GM21529 (cell line): ENCODE results near the gene SPATA20.

Source experiments
- ATAC-seq: cut with Tn5 transposase; IDR thresholded peaks from one replicate; pipeline ENCODE4 v1.9.1; 2021; ENCODE audit not compliant: unreplicated experiment

Gene SPATA20

DNA sequence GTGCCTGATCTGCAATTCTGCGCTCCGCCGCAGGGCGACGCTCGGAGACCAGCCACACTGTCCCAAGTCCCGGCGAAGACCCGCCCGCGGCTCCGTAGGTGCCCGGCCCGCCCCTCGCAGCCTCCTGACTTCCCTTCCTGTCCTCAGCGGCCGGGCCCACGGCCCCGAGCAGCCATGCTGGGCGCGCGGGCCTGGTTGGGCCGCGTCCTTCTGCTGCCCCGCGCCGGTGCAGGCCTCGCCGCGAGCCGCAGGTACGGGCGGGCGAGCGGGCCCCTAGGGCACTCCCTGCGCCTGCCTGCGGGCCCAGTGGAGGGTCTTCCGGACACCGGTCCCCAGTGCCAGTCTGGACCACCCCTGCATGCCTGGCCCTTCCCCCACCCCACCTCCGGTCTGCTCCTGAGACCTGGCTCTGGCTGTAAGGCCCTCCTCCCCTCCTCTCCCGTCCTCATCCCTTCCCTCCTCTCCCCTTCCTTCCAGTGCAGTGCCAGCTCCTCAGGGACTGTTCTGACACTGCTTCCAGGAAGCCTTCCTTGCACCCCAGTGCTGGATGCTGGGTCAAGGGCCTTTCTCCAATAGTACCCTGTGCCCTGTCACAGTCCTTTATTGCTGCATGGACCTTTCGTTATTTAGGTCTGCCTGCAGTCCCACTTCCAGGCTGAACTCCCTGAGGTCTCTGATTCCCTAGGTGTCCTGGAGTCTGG is at the start of gene SPATA20:
Gene SPATA20, plus strand, starts transcription at position 140 of the 701 bp plus-strand sequence. Its CDS starts 35 bp downstream, at position 175.
- ATAC-seq: peak; percentile 77

DNA sequence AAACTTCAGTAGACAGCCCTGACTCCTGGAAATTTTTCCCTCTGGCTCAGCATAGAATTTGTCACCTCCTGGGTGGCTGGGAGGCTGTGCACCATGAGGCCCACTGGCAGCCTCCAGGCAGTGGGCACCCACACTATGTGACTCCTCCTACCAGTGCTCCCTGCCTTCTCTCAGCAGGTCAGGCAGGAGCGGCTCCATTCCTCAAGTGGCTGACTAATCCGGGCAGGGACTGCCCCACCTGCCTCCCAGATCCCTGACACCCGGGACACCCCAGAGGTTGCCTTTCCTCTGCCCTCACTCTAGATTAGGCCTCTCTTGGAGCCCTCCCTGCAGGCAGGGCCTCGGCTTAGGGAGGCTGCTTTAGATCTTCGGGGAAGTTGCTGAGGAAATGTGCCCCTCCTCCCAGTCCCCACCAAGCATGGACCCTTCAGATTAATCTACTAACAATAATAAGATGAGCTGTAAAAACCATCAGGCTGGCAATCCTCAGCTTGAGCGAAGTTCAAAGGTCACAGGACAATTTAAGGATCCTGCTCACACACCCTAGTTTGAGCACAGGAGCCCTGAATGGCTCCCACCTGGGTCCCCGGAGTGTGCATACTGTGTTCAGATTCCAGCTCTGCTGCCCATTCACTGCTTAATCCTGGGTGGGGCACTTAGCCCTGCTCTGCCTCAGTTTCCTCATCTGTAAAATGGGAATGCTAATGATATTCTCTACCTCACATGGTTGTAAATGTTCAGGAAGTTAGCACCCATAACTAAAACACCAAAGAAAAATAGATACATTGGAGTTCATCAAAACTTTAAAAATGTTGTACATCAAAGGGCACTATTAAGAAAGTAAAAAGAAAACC is 48.7 kb upstream of the SPATA20 start:
- no peak for ATAC-seq

DNA sequence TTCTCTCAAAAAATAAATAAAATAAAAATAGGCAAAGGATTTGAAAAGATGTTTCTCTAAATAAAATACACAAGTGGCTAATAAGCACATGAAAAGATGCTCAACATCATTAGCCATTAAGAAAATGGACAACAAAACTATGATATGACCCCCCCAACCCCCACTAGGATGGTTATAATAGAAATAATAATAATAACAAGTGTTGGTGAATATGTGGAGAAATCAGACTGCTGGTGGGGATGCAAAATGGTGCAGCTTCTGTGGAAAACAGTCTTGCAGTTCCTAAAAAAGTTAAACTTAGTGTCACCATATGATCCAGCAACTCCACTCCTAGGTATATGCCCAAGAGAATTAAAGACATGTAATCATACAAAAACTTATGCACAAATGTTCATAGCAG is 47.7 kb upstream of the SPATA20 start:
- ATAC-seq: no peak

DNA sequence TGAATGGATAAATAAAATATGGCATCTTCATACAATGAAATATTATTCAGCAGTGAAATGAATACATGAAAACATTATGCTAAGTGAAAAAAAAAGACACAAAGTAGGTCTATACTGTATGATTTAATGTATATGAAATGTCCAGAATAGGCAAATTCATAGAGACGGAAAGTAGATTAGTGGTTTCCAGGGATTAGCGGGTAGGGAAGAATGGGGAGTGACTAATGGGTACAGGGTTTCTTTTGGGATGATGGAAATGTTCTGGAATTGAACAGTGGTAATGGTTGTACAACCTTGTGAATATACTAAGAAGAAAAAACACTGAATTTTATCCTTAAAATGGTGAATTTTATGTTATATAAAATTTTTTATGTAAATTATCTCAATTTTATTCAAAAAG is 47.3 kb upstream of the SPATA20 start:
- no peak for ATAC-seq

DNA sequence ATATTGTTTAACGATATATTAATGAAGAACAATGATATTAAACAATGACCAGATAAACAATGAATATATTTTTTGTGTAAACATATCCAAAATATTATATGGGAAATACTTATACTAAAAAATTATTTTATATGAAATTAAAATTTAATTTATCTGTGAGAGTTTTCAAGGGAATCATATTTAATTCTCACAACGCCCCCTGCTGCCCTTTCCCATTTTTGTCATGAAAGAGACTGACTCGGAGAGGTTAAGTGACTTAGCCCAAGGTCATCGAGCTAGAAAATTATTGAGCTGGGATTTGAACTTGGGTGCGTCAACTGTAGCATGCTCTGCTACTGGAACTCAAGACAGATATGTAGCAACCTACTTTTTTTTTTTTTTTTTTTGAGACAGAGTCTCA is 45.9 kb upstream of the SPATA20 start:
- no peak for ATAC-seq

- ATAC-seq: no peak
These were observed 44.5 kb upstream of the SPATA20 start for GRCh38 chr17:50502301-50502990.

GRCh38 chr17:50505591-50506130 is 41.3 kb upstream of the SPATA20 start:
- no peak for ATAC-seq

- no peak for ATAC-seq
These were observed 40.7 kb upstream of the SPATA20 start for GRCh38 chr17:50506298-50506697.

DNA sequence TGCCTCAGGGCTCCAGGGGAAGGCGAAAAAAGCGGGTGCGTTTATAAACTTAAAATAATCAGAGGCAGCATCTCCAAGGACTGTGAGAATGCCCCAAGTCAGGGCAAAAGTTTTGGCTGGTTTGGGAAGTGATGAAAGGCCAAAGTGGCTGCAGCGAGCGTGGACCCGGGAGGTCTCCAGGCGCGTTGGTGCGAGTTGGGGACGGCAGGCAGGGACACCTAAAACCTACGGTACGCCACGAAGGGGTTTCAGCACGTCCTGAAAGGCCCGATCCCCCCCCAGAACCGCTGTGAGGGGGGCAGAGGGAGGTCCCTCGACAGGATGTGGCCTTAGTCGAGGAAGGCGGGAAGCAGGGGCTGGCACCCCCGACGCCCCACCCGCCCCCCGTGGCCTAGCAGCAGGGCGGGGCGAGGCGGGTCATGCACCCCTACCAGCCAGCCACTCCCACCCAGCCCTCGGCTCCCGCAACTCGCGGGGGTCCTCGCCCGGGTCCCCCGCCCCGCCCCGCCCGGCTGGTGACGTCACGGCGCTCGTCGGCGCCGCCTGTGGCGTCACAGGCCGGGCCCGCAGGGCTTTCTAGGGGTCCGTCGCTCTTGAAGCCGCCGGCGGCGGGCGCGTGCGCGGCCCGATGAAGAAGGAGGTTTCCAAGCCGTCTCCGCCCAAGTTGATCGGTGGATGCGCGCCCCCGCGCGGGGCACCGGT is 39.0 kb upstream of the SPATA20 start, which contains the start of gene MYCBPAP:
Gene MYCBPAP, plus strand, starts transcription at position 569 of the 702 bp plus-strand sequence. CDS start 236 bp downstream, outside the sequence.
- ATAC-seq: no peak

GRCh38 chr17:50508573-50509460 is 38.2 kb upstream of the SPATA20 start:
- ATAC-seq: no peak

DNA sequence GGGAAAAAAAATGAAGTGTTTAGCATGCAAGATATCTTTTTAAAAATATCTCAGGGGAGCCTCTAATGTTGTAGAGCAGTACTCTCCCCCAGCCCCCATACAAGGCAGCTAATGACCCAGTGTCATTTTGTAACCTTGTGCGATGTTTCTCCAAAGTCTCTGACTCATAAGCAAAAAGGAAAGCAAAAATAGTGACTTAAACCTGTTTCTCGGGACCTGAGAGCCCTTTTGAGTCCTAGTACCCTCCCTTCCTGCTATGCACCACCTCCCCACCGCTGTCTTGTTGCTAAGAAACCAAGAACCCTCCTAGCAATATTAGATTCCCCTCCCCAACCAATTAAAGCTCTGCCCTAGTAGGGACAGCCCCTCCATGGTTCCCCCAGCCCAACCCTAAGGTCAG is 35.9 kb upstream of the SPATA20 start:
- ATAC-seq: peak; percentile 86

GRCh38 chr17:50513495-50513894 is 33.5 kb upstream of the SPATA20 start:
- no peak for ATAC-seq

GRCh38 chr17:50514388-50514787 is 32.6 kb upstream of the SPATA20 start:
- no peak for ATAC-seq

DNA sequence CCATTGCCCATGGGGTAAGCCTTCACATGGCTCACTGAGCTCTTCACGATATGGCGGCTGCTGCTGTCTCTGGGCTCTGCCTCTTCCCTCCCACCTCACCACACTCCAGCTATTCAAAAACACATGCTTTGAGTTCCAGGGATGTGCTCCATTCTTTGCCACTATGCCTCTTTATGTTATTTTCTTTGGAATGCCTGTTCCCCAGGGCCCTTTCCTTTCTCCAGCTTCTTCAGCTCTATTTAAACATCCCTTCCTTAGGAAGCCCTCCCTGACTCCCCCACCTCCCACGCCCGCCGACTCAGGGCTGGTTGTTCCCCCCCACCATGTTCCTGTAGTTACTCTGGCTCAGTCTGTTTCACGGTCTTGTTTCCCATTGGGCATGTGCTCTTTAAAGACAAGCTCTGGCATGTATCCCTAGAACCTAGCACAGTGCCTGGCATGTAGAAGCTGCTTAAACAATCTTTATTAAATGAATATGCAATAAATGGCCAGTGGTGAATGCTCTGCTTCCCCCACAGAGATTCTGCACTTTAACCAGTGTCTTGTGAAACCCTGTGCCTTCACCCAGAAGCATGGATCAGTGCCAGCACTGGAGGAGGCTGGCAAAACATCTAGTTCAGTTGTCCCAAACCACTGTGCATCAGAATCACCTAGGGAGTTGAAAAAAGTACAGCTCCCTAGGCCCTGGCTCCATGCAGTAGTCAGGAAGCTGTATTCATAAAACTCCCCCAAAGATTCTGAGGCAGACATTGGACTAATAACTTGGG is 31.9 kb upstream of the SPATA20 start:
- ATAC-seq: no peak

DNA sequence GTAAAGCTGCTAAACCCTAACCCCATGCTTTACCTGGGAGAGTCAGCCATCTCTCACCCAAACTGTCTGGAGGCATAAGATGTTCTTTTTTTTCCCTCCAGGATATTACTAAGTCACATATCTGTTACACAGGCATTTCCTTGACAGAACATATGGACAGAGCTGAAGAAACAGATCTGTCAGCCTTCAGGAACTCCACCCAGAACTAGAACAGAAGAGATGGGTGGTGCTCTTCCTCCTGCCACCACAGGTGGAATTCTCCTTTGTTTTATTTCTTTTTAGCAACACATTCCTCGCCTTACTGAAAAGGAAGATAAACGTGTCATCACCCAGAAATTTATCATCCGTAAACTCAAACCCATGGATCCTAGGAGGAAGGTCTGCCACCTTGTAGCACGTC is 30.0 kb upstream of the SPATA20 start:
- no peak for ATAC-seq

DNA sequence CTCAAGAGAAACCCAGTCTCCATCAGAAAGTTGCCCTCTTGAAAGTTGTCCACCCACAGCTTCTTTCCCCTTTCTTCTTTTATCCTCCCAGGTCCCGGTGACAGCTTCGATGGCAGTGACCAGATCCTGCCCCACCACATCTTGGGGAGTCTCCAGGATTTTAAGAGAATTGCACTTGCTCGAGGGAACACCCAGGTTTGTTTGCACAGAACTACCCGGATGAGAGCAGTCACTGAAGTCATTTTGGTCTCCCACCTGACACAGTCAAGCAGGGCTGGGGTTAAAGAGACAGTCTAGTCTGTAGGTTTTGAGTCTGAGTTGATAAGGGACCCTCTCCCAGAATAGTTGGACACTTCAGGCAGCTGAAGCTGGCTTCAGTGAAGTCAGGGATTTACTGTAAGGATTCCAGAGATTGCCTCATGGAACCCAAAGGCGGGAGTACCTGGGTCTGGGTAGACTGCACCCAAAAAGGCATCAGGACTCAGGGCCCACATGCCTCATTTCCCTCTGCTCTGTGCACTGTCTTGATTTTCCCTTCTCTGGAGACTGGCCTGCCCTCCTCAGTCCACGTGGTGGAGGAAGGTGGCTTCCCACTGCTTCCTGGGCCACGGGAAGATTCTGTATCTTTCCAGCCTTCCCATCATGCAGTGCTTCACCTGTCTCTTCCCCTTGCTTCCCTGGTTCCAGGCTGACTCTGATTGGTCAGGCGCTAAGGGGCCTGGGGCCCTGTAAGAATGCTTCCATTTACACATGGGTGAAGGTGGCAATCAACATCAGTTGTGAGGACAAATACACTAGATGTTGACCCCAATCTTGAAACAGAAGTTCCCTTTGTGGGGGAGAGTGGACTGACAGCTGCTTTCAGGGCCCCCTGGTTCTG is 29.2 kb upstream of the SPATA20 start:
- no peak for ATAC-seq

- no peak for ATAC-seq
These were observed 28.5 kb upstream of the SPATA20 start for GRCh38 chr17:50518384-50519023.
